A673 (cell line): Measurements from ENCODE around the gene RNF220.

Experiments used
- EZH2 ChIP-seq: fragments of 200-600 bp; sonication (generic); IDR thresholded peaks from 2 replicates; pipeline ENCODE4 v1.6.1; 2017; ENCODE audit warnings: borderline replicate concordance, low read depth, mild to moderate bottlenecking, mixed read lengths, antibody characterized with exemption, low read length; ENCODE audit not compliant: poor library complexity, severe bottlenecking
- TF ChIP-seq, protein P1 (sequence below): fragments of 300-800, 200-600 bp; sonication (generic); conservative IDR thresholded peaks from 2 replicates; pipeline ENCODE4 v1.5.1; 2017; ENCODE audit warnings: low read depth, mild to moderate bottlenecking, antibody characterized with exemption, low read length, moderate library complexity, mixed read lengths

- TF ChIP-seq, protein P1, sequence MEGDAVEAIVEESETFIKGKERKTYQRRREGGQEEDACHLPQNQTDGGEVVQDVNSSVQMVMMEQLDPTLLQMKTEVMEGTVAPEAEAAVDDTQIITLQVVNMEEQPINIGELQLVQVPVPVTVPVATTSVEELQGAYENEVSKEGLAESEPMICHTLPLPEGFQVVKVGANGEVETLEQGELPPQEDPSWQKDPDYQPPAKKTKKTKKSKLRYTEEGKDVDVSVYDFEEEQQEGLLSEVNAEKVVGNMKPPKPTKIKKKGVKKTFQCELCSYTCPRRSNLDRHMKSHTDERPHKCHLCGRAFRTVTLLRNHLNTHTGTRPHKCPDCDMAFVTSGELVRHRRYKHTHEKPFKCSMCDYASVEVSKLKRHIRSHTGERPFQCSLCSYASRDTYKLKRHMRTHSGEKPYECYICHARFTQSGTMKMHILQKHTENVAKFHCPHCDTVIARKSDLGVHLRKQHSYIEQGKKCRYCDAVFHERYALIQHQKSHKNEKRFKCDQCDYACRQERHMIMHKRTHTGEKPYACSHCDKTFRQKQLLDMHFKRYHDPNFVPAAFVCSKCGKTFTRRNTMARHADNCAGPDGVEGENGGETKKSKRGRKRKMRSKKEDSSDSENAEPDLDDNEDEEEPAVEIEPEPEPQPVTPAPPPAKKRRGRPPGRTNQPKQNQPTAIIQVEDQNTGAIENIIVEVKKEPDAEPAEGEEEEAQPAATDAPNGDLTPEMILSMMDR: peak; percentile 69
- TF ChIP-seq EZH2: no peak
These were observed 250.6 kb downstream of the RNF220 start for GRCh38 chr1:44655609-44656008.
